Measurements from ENCODE around the gene NDUFA7. TPM values are rescaled to one million over a fixed set of nuclear protein-coding genes. Genes with fewer than 3 reads are reported as not detected.

The NDUFA7 gene
- total and polyA plus RNA-seq, 2 of the 13 experiments (the other 11 are each of a cell fraction or from before 2014, with no cell fraction given), result 64.5 to 71.5 TPM

DNA sequence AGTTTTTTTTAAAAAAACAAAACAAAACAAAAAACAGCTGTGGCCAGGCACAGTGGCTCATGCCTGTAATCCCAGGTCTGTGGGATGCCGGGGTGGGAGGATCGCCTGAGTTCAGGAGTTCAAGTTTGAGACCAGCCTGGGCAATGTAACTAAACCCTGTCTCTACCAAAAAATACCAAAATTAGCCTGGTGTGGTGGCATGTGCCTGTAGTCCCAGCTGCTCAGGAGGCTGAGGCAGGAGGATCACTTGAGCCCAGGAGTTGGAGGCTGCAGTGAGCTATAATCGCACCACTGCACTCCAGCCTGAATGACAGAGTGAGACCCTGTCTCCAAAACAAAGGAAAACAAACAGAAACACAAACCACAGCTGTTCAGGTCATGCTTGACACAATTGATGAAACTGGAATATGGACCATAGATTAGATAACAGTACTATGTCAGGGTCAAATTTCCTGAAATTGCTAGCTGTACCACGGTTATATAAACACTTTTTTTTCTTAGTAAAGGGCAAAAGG, 35.9 kb upstream of the NDUFA7 start (continued):
- TF ChIP-seq, protein P1, sequence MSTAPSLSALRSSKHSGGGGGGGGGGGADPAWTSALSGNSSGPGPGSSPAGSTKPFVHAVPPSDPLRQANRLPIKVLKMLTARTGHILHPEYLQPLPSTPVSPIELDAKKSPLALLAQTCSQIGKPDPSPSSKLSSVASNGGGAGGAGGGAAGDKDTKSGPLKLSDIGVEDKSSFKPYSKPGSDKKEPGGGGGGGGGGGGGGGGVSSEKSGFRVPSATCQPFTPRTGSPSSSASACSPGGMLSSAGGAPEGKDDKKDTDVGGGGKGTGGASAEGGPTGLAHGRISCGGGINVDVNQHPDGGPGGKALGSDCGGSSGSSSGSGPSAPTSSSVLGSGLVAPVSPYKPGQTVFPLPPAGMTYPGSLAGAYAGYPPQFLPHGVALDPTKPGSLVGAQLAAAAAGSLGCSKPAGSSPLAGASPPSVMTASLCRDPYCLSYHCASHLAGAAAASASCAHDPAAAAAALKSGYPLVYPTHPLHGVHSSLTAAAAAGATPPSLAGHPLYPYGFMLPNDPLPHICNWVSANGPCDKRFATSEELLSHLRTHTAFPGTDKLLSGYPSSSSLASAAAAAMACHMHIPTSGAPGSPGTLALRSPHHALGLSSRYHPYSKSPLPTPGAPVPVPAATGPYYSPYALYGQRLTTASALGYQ (CRISPR knock-in tag; IDR thresholded peaks at IDR 0.05), result peak; percentile 88; the same call in 1 of the 2 replicates
- TF ChIP-seq ZNF556 (CRISPR knock-in tag; IDR thresholded peaks at IDR 0.05; ENCODE audit: borderline replicate concordance) (peak; percentile 46; the same call in 1 of the 2 replicates), KLF6 (CRISPR knock-in tag; IDR thresholded peaks at IDR 0.05) (0 out of 2 replicates have a peak, but pooled peaks have one; percentile 53), PAWR (CRISPR knock-in tag; IDR thresholded peaks at IDR 0.05; ENCODE audit: borderline replicate concordance) (no peak), ZBTB1 (CRISPR knock-in tag; IDR thresholded peaks at IDR 0.05; ENCODE audit: borderline replicate concordance) (no peak), ONECUT2 (CRISPR knock-in tag; IDR thresholded peaks at IDR 0.05) (0 out of 2 replicates have a peak, but pooled peaks have one; percentile 23), DR1 (CRISPR knock-in tag; IDR thresholded peaks at IDR 0.05) (no peak), SP1 (IDR thresholded peaks at IDR 0.05) (no peak), SP1 (CRISPR knock-in tag; IDR thresholded peaks at IDR 0.05) (no peak), HDAC6 (IDR thresholded peaks at IDR 0.05; ENCODE audit: low read depth, low read length) (no peak), DNMT3B (CRISPR knock-in tag; conservative IDR thresholded peaks at IDR 0.05) (no peak), HHEX (CRISPR knock-in tag; IDR thresholded peaks at IDR 0.05) (peak; percentile 79), ZBTB3 (CRISPR knock-in tag; IDR thresholded peaks at IDR 0.05; ENCODE audit: borderline replicate concordance, low read depth) (peak; percentile 99), ZBTB20 (CRISPR knock-in tag; IDR thresholded peaks at IDR 0.05; ENCODE audit: borderline replicate concordance, low read depth) (peak; percentile 64; the same call in 1 of the 2 replicates), CBX1 (IDR thresholded peaks at IDR 0.05; ENCODE audit: low read depth) (no peak)
- TF ChIP-seq, protein P2, sequence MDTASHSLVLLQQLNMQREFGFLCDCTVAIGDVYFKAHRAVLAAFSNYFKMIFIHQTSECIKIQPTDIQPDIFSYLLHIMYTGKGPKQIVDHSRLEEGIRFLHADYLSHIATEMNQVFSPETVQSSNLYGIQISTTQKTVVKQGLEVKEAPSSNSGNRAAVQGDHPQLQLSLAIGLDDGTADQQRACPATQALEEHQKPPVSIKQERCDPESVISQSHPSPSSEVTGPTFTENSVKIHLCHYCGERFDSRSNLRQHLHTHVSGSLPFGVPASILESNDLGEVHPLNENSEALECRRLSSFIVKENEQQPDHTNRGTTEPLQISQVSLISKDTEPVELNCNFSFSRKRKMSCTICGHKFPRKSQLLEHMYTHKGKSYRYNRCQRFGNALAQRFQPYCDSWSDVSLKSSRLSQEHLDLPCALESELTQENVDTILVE (CRISPR knock-in tag; IDR thresholded peaks at IDR 0.05), result peak; percentile 77
- TF ChIP-seq, protein P3, sequence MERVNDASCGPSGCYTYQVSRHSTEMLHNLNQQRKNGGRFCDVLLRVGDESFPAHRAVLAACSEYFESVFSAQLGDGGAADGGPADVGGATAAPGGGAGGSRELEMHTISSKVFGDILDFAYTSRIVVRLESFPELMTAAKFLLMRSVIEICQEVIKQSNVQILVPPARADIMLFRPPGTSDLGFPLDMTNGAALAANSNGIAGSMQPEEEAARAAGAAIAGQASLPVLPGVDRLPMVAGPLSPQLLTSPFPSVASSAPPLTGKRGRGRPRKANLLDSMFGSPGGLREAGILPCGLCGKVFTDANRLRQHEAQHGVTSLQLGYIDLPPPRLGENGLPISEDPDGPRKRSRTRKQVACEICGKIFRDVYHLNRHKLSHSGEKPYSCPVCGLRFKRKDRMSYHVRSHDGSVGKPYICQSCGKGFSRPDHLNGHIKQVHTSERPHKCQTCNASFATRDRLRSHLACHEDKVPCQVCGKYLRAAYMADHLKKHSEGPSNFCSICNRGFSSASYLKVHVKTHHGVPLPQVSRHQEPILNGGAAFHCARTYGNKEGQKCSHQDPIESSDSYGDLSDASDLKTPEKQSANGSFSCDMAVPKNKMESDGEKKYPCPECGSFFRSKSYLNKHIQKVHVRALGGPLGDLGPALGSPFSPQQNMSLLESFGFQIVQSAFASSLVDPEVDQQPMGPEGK (CRISPR knock-in tag; IDR thresholded peaks at IDR 0.05), result peak; percentile 56
- TF ChIP-seq, protein P4, sequence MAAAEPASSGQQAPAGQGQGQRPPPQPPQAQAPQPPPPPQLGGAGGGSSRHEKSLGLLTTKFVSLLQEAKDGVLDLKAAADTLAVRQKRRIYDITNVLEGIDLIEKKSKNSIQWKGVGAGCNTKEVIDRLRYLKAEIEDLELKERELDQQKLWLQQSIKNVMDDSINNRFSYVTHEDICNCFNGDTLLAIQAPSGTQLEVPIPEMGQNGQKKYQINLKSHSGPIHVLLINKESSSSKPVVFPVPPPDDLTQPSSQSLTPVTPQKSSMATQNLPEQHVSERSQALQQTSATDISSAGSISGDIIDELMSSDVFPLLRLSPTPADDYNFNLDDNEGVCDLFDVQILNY (CRISPR knock-in tag; conservative IDR thresholded peaks at IDR 0.05), result no peak
- TF ChIP-seq, protein P5, sequence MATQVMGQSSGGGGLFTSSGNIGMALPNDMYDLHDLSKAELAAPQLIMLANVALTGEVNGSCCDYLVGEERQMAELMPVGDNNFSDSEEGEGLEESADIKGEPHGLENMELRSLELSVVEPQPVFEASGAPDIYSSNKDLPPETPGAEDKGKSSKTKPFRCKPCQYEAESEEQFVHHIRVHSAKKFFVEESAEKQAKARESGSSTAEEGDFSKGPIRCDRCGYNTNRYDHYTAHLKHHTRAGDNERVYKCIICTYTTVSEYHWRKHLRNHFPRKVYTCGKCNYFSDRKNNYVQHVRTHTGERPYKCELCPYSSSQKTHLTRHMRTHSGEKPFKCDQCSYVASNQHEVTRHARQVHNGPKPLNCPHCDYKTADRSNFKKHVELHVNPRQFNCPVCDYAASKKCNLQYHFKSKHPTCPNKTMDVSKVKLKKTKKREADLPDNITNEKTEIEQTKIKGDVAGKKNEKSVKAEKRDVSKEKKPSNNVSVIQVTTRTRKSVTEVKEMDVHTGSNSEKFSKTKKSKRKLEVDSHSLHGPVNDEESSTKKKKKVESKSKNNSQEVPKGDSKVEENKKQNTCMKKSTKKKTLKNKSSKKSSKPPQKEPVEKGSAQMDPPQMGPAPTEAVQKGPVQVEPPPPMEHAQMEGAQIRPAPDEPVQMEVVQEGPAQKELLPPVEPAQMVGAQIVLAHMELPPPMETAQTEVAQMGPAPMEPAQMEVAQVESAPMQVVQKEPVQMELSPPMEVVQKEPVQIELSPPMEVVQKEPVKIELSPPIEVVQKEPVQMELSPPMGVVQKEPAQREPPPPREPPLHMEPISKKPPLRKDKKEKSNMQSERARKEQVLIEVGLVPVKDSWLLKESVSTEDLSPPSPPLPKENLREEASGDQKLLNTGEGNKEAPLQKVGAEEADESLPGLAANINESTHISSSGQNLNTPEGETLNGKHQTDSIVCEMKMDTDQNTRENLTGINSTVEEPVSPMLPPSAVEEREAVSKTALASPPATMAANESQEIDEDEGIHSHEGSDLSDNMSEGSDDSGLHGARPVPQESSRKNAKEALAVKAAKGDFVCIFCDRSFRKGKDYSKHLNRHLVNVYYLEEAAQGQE (IDR thresholded peaks at IDR 0.05; ENCODE audit: borderline replicate concordance in 1 of 2, low read depth in 1 of 2, low read length in 2 of 2), result peak in 1 of 2 experiments; percentile 18; a peak in 1 of 4 replicates
- TF ChIP-seq, protein P6, sequence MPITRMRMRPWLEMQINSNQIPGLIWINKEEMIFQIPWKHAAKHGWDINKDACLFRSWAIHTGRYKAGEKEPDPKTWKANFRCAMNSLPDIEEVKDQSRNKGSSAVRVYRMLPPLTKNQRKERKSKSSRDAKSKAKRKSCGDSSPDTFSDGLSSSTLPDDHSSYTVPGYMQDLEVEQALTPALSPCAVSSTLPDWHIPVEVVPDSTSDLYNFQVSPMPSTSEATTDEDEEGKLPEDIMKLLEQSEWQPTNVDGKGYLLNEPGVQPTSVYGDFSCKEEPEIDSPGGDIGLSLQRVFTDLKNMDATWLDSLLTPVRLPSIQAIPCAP (CRISPR knock-in tag; IDR thresholded peaks at IDR 0.05; ENCODE audit: low read depth), result no peak

Data from HepG2 (cell line).